PC-3 (cell line): ENCODE measurements around the gene SLC16A7. TPM values are rescaled to one million over a fixed set of nuclear protein-coding genes. Genes with fewer than 3 reads are reported as not detected.

Source experiments
- ATAC-seq: fragments of 200-7000 bp; cut with Tn5 transposase; 2 replicates; pipeline ENCODE4 v1.9.1; 2020; ENCODE audit warnings: mild to moderate bottlenecking, moderate library complexity
- BruUV-seq: library from RNA; stranded (reverse); fragments of 400-500 nt; replicated peaks from 2 replicates; lab custom pipeline; 2021; lab: Mats Ljungman, UMichigan
- CTCF ChIA-PET: fragments of 300-600 bp; sonication (Branson Sonifier 250); formaldehyde crosslinking; loops from one replicate; lab custom pipeline; 2022; ENCODE audit warnings: antibody characterized with exemption; lab: Charles Lee
- POLR2A ChIA-PET: fragments of 300-600 bp; sonication (Branson Sonifier 250); formaldehyde crosslinking; loops from one replicate; lab custom pipeline; 2022; ENCODE audit warnings: antibody characterized with exemption; ENCODE audit not compliant: unreplicated experiment; lab: Charles Lee
- DNase-seq: peaks from one replicate; pipeline ENCODE4 v3.0.0-alpha.2; 2015
- H2AFZ ChIP-seq: fragments of 300-600 bp; sonication (generic); 2 replicates; pipeline ENCODE4 v1.6.0; 2016; ENCODE audit warnings: antibody characterized with exemption, low read length
- H3F3A ChIP-seq: fragments of 300-600 bp; sonication (generic); one replicate; pipeline ENCODE4 v1.6.0; 2017; ENCODE audit warnings: antibody characterized with exemption, low read length, control low read depth, mild to moderate bottlenecking; ENCODE audit not compliant: unreplicated experiment
- H3K27ac ChIP-seq: fragments of 300-600 bp; sonication (generic); 2 replicates; pipeline ENCODE4 v1.5.1; 2016; ENCODE audit warnings: mild to moderate bottlenecking, low read length
- H3K27me3 ChIP-seq: fragments of 300-600 bp; sonication (generic); 2 replicates; pipeline ENCODE4 v1.6.1; 2016; ENCODE audit warnings: low read length, mixed read lengths
- H3K36me3 ChIP-seq: fragments of 300-600 bp; sonication (generic); 2 replicates; pipeline ENCODE4 v1.6.1; 2016; ENCODE audit warnings: low read depth, mixed run types, low read length, mixed read lengths
- H3K4me1 ChIP-seq: fragments of 300-600 bp; sonication (generic); 2 replicates; pipeline ENCODE4 v1.5.1; 2016; ENCODE audit warnings: low read length; ENCODE audit not compliant: insufficient read depth
- H3K4me2 ChIP-seq: fragments of 300-600 bp; sonication (generic); 2 replicates; pipeline ENCODE4 v1.6.0; 2016; ENCODE audit warnings: low read length
- H3K4me3 ChIP-seq: fragments of 300-600 bp; sonication (generic); 2 replicates; pipeline ENCODE4 v1.5.1; 2016; ENCODE audit warnings: mild to moderate bottlenecking, low read length, mixed read lengths
- H3K79me2 ChIP-seq: fragments of 300-600 bp; sonication (generic); 2 replicates; pipeline ENCODE4 v1.6.1; 2017; ENCODE audit warnings: low read length, mixed read lengths
- H3K9ac ChIP-seq: fragments of 300-600 bp; sonication (generic); 2 replicates; pipeline ENCODE4 v1.6.0; 2016; ENCODE audit warnings: mild to moderate bottlenecking, low read length
- H3K9me2 ChIP-seq: fragments of 300-600 bp; sonication (generic); replicated peaks from 2 replicates; pipeline ENCODE4 v1.6.1; 2016; ENCODE audit warnings: mixed run types, low read length, mixed read lengths
- H3K9me3 ChIP-seq: fragments of 300-600 bp; sonication (generic); 2 replicates; pipeline ENCODE4 v1.6.1; 2016; ENCODE audit warnings: low read length, mixed read lengths
- H4K20me1 ChIP-seq: fragments of 300-600 bp; sonication (generic); 2 replicates; pipeline ENCODE4 v1.6.1; 2016; ENCODE audit warnings: low read length, mixed read lengths
- CTCF ChIP-seq: fragments of 300-600 bp; sonication (generic); conservative IDR thresholded peaks from 2 replicates; pipeline ENCODE4 v1.5.1; 2017; ENCODE audit warnings: antibody characterized with exemption, low read depth, mild to moderate bottlenecking, low read length
- EZH2 ChIP-seq: fragments of 300-600 bp; sonication (generic); IDR thresholded peaks from one replicate; pipeline ENCODE4 v1.6.1; 2017; ENCODE audit warnings: antibody characterized with exemption, mild to moderate bottlenecking, low read length; ENCODE audit not compliant: unreplicated experiment
- EZH2phosphoT487 ChIP-seq: fragments of 300-600 bp; sonication (generic); IDR thresholded peaks from 2 replicates; pipeline ENCODE4 v1.6.1; 2018; ENCODE audit warnings: mild to moderate bottlenecking, antibody characterized with exemption, low read length, borderline replicate concordance
- intact Hi-C: fragments of 100-400 bp; cut with micrococcal nuclease; formaldehyde crosslinking; loops from 2 replicates; pipeline ENCODE4 v1.9.0; 2023
- total RNA-seq: library from RNA; depleted of rRNA; stranded (reverse); fragments of >200 nt; gene quantifications from 2 replicates; pipeline ENCODE4 v1.2.3, GENCODE V29; 2014

SLC16A7 gene
- total RNA-seq, 1 experiment from 2014 or later = 11.4 TPM

DNA sequence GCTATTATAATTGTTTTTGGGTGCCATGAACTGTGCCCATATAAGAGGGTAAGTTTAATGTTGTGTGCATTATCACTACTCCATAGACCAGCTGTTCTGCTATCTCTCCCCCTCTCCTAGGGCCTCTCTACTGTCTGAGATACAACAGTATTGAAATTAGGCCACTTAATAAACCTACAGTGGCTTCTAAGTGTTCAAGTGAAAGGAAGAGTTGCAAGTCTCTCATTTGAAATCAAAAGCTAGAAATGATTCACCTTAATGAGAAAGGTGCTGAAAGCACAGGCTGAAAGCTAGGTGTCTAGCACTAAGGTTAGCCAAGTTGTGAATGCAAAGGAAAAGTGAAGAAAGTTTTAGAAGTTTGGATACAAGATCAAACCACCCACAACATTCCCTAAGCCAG is 168.0 kb downstream of the SLC16A7 start:
- ATAC-seq (no peak), DNase-seq (no peak)
- intact Hi-C loops = no loop called here
- TF ChIP-seq EZH2 = no peak
- TF ChIP-seq EZH2phosphoT487 = no peak
- TF ChIP-seq CTCF = no peak
- ChIA-PET POLR2A (no interaction called here), CTCF (no interaction called here)
- Histone ChIP-seq H3K36me3 (no peaks in the 10 kb centered on the region), H4K20me1 (no peaks in the 10 kb centered on the region), H3K9me2 (no peaks in the 10 kb centered on the region), H3K27ac (no peak overlapping the region), H3K4me2 (no peak overlapping the region), H3K27me3 (no peaks in the 10 kb centered on the region), H3K79me2 (no peaks in the 10 kb centered on the region), H3K9ac (no peak overlapping the region), H3K4me3 (no peak overlapping the region), H2AFZ (no peak overlapping the region), H3K4me1 (no peaks in the 10 kb centered on the region), H3F3A (no peaks in the 10 kb centered on the region), H3K9me3 (no peaks in the 10 kb centered on the region)
- BruUV-seq = no TSS peak

DNA sequence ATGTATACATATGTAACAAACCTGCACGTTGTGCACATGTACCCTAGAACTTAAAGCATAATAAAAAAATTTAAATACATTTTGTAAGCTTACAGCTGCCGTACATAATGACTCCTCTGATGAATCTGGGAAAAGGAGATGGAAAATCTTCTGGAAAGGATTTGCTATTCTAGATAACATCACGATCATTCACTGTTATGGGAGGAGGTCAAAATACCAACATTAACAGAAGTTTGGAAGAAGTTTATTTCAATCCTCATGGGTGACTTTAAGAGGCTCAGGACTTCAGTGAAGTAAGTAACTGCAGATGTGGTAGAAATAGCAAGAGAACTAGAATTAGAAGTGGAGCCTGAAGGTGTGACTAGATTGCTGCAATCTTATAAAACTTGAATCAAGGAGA is 172.2 kb downstream of the SLC16A7 start:
- no peak for TF ChIP-seq CTCF
- TF ChIP-seq EZH2phosphoT487 = no peak
- no peak for TF ChIP-seq EZH2
- BruUV-seq = no TSS peak
- CTCF ChIA-PET = no interaction called here
- no peak for DNase-seq
- ATAC-seq = no peak
- Histone ChIP-seq H4K20me1 (no peaks in the 10 kb centered on the region), H3K4me2 (no peak overlapping the region), H2AFZ (no peak overlapping the region), H3K4me3 (no peak overlapping the region), H3F3A (no peaks in the 10 kb centered on the region), H3K79me2 (no peaks in the 10 kb centered on the region), H3K9me3 (no peaks in the 10 kb centered on the region), H3K4me1 (no peaks in the 10 kb centered on the region), H3K27ac (no peak overlapping the region), H3K27me3 (no peaks in the 10 kb centered on the region), H3K9ac (no peak overlapping the region), H3K36me3 (no peaks in the 10 kb centered on the region), H3K9me2 (no peaks in the 10 kb centered on the region)
- POLR2A ChIA-PET = no interaction called here
- intact Hi-C loops = no loop called here

DNA sequence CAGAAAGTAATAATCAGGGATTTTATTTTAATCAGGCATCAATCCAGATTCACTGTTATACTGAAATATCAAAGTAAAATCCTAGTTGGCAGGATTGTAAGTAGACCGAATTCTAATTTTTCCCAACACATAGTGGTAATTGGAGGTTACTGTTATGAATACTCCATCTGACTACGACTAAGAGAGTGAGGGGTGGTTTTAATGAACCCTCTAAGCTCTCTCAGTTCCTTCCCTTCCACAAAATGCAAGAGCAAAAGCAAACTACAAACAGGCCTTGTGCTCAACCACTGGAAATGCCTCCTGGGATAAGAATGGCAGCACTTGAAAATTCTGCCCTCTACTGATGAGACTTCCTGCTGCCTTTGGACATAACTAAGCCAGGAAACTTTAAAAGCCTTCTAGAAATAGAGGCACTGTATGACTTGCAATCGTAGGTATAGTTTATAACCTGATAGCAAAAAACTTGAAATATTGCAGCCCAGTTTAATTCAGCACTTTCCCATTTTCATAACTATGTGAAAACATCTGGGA is 184.8 kb downstream of the SLC16A7 start:
- H2AFZ ChIP-seq = no peak overlapping the region
- CTCF ChIA-PET = no interaction called here
- intact Hi-C loops = no loop called here

More for the DNA sequence above, 184.8 kb downstream of the SLC16A7 start:
- H3K27me3 ChIP-seq = no peaks in the 10 kb centered on the region
- no TSS peak for BruUV-seq
- DNase-seq (peak; percentile 51), ATAC-seq (0 out of 2 replicates have a peak, but pooled peaks have one; percentile 20)
- no peaks in the 10 kb centered on the region for H3K36me3 ChIP-seq
- H3K27ac ChIP-seq = no peak overlapping the region
- no peaks in the 10 kb centered on the region for H4K20me1 ChIP-seq
- no peaks in the 10 kb centered on the region for H3K9me2 ChIP-seq
- no peak overlapping the region for H3K9ac ChIP-seq
- no peaks in the 10 kb centered on the region for H3F3A ChIP-seq
- no peak overlapping the region for H3K4me3 ChIP-seq
- TF ChIP-seq CTCF (peak; percentile 70), EZH2phosphoT487 (no peak)
- no peaks in the 10 kb centered on the region for H3K4me1 ChIP-seq
- no peaks in the 10 kb centered on the region for H3K79me2 ChIP-seq
- POLR2A ChIA-PET = no interaction called here
- H3K9me3 ChIP-seq = no peaks in the 10 kb centered on the region
- H3K4me2 ChIP-seq = no peak overlapping the region
